OCI-M1 (cell line): Measurements from ENCODE around the gene SLC5A5.
A peak's percentile ranks its signal among the peaks of the same experiment; 100 is the strongest.
"Not testable (repeated sequence)": the region's sequence is repeated elsewhere in the genome, so short reads cannot be mapped to it uniquely, and the experiment has no call there.

ENCODE experiments used
- DNase-seq: peaks from one replicate; lab custom pipeline; 2025; lab: John Stamatoyannopoulos, UW

Gene SLC5A5

GRCh38 chr19:17871032-17871877 is 490 bp upstream of the SLC5A5 start:
- DNase-seq, result no peak

- no peak for DNase-seq
These were observed 681 bp downstream of the SLC5A5 start for GRCh38 chr19:17872251-17873001.

- peak; percentile 26 for DNase-seq
These were observed 2.3 kb downstream of the SLC5A5 start for GRCh38 chr19:17873786-17874757.

- DNase-seq, result no peak
These were observed 3.0 kb downstream of the SLC5A5 start for GRCh38 chr19:17874758-17875135.

- DNase-seq, result no peak
These were observed 6.0 kb downstream of the SLC5A5 start for GRCh38 chr19:17877696-17878095.

- DNase-seq, result no peak
These were observed 7.7 kb downstream of the SLC5A5 start for GRCh38 chr19:17879466-17879865.

GRCh38 chr19:17881701-17882100 is 10.0 kb downstream of the SLC5A5 start:
- no peak for DNase-seq

GRCh38 chr19:17883627-17884410 is 12.1 kb downstream of the SLC5A5 start:
- no peak for DNase-seq

GRCh38 chr19:17886515-17886914 is 14.8 kb downstream of the SLC5A5 start:
- no peak for DNase-seq

- DNase-seq, result not testable (repeated sequence)
These were observed 15.5 kb downstream of the SLC5A5 start for GRCh38 chr19:17887221-17887620.

GRCh38 chr19:17888260-17888659 is 16.5 kb downstream of the SLC5A5 start:
- DNase-seq, result no peak

GRCh38 chr19:17889609-17890214 is 18.0 kb downstream of the SLC5A5 start:
- peak; percentile 57 for DNase-seq

GRCh38 chr19:17893766-17894165 is 22.0 kb downstream of the SLC5A5 start:
- DNase-seq, result no peak

- DNase-seq, result no peak
These were observed 31.0 kb downstream of the SLC5A5 start for GRCh38 chr19:17902701-17903100.

GRCh38 chr19:17908244-17908643 is 36.5 kb downstream of the SLC5A5 start:
- no peak for DNase-seq

GRCh38 chr19:17909003-17909732 is 37.4 kb downstream of the SLC5A5 start:
- DNase-seq, result no peak

GRCh38 chr19:17910791-17911360 is 39.1 kb downstream of the SLC5A5 start:
- DNase-seq, result no peak

GRCh38 chr19:17915940-17916593 is 44.3 kb downstream of the SLC5A5 start:
- DNase-seq, result no peak

- not testable (repeated sequence) for DNase-seq
These were observed 46.4 kb downstream of the SLC5A5 start for GRCh38 chr19:17918151-17918550.
